GM23338 (cell line): ENCODE data around the gene P3H4. TPM values are rescaled to one million over a fixed set of nuclear protein-coding genes. Genes with fewer than 3 reads are reported as not detected.

Source experiments
- ATAC-seq: fragments of 200-7000 bp; cut with Tn5 transposase; 3 replicates; pipeline ENCODE4 v1.9.1; 2020
- DNase-seq: peaks from one replicate; pipeline ENCODE4 v3.0.0-alpha.2; 2015; ENCODE audit warnings: low spot score
- H2AFZ ChIP-seq: fragments of 200-600 bp; sonication (generic); 2 replicates; pipeline ENCODE4 v1.8.0; 2016; ENCODE audit warnings: antibody characterized with exemption, mild to moderate bottlenecking, moderate library complexity
- H3F3A ChIP-seq: fragments of 200-600 bp; sonication (generic); replicated peaks from 2 replicates; pipeline ENCODE4 v1.8.0; 2017; ENCODE audit warnings: antibody characterized with exemption, mixed run types, low read depth
- H3K27ac ChIP-seq: fragments of 200-600 bp; sonication (generic); 2 replicates; pipeline ENCODE4 v1.6.1; 2016; ENCODE audit warnings: low read depth
- H3K27me3 ChIP-seq: fragments of 200-600 bp; sonication (generic); 2 replicates; pipeline ENCODE4 v1.8.0; 2016; ENCODE audit warnings: mild to moderate bottlenecking, mixed run types, moderate library complexity; ENCODE audit not compliant: insufficient read depth
- H3K36me3 ChIP-seq: fragments of 200-600 bp; sonication (generic); 2 replicates; pipeline ENCODE4 v1.8.0; 2016; ENCODE audit warnings: mild to moderate bottlenecking; ENCODE audit not compliant: insufficient read depth
- H3K4me1 ChIP-seq: fragments of 200-600 bp; sonication (generic); 2 replicates; pipeline ENCODE4 v1.8.0; 2016; ENCODE audit warnings: mild to moderate bottlenecking, moderate library complexity; ENCODE audit not compliant: insufficient read depth
- H3K4me2 ChIP-seq: fragments of 200-600 bp; sonication (generic); 2 replicates; pipeline ENCODE4 v1.7.1; 2017; ENCODE audit warnings: mixed run types
- H3K4me3 ChIP-seq: fragments of 200-600 bp; sonication (generic); 2 replicates; pipeline ENCODE4 v1.6.1; 2016; ENCODE audit warnings: mixed run types
- H3K79me2 ChIP-seq: fragments of 200-600 bp; sonication (generic); replicated peaks from 2 replicates; pipeline ENCODE4 v1.8.0; 2017; ENCODE audit warnings: mild to moderate bottlenecking; ENCODE audit not compliant: insufficient read depth
- H3K9me2 ChIP-seq: fragments of 200-600 bp; sonication (generic); 2 replicates; pipeline ENCODE4 v1.8.0; 2017; ENCODE audit not compliant: insufficient read depth
- H4K20me1 ChIP-seq: fragments of 200-600 bp; sonication (generic); replicated peaks from 2 replicates; pipeline ENCODE4 v1.8.0; 2017; ENCODE audit warnings: mild to moderate bottlenecking; ENCODE audit not compliant: insufficient read depth
- H3K27ac Mint-ChIP-seq: 2 replicates; pipeline ENCODE4 v1.8.0; 2020; ENCODE audit warnings: inconsistent platforms, mild to moderate bottlenecking, moderate library complexity, mixed read lengths
- H3K27me3 Mint-ChIP-seq: 3 replicates; pipeline ENCODE4 v1.8.0; 2022; ENCODE audit warnings: low read depth, mild to moderate bottlenecking, moderate library complexity, mixed read lengths, inconsistent platforms; ENCODE audit not compliant: insufficient read depth, poor library complexity
- H3K36me3 Mint-ChIP-seq: 3 replicates; pipeline ENCODE4 v1.8.0; 2021; ENCODE audit warnings: low read depth, mild to moderate bottlenecking, inconsistent platforms, moderate library complexity, mixed read lengths
- H3K4me1 Mint-ChIP-seq: 3 replicates; pipeline ENCODE4 v1.8.0; 2020; ENCODE audit warnings: mild to moderate bottlenecking, inconsistent platforms, mixed read lengths
- H3K4me3 Mint-ChIP-seq: 3 replicates; pipeline ENCODE4 v1.8.0; 2021; ENCODE audit warnings: moderate library complexity, mild to moderate bottlenecking, inconsistent platforms, mixed read lengths
- H3K9me3 Mint-ChIP-seq: 3 replicates; pipeline ENCODE4 v1.8.0; 2020; ENCODE audit warnings: moderate library complexity, mild to moderate bottlenecking, inconsistent platforms, mixed read lengths
- CREB1 ChIP-seq: fragments of 250-450 bp; sonication (Bioruptor Pico); IDR thresholded peaks from 2 replicates; pipeline ENCODE4 v1.5.0; 2020; ENCODE audit warnings: low read depth, mild to moderate bottlenecking, moderate library complexity
- CTCF ChIP-seq, 2 experiments: fragments of 200-600 bp in 1 of 2; sonication (generic) in 1 of 2; conservative IDR thresholded peaks; 2 replicates each; pipeline versions ENCODE4 v1.5.1 to v1.6.1; 2016 to 2017; ENCODE audit warnings: antibody characterized with exemption in 2 of 2, low read depth in 2 of 2, mild to moderate bottlenecking in 2 of 2, moderate library complexity in 1 of 2
- ETS1 ChIP-seq: IDR thresholded peaks from 2 replicates; pipeline ENCODE4 v1.6.1; 2016; ENCODE audit warnings: antibody characterized with exemption
- POLR2AphosphoS5 ChIP-seq: IDR thresholded peaks from 2 replicates; pipeline ENCODE4 v1.6.1; 2016; ENCODE audit warnings: antibody characterized with exemption, low read depth
- REST ChIP-seq: IDR thresholded peaks from one replicate; pipeline ENCODE4 v1.6.1; 2018; ENCODE audit warnings: antibody characterized with exemption; ENCODE audit not compliant: unreplicated experiment
- STAT1 ChIP-seq: IDR thresholded peaks from one replicate; pipeline ENCODE4 v1.6.1; 2016; ENCODE audit warnings: antibody characterized with exemption; ENCODE audit not compliant: unreplicated experiment
- long read RNA-seq: library from polyadenylated mRNA; unstranded; transcript quantifications from one replicate; pipeline ENCODE4 v2.0.0, GENCODE V29; 2020; ENCODE audit not compliant: unreplicated experiment
- polyA plus RNA-seq: library from polyadenylated mRNA; unstranded; fragments of >200 nt; fragmentation: Nextera tagmentation; extraction: Ambion mirVana; gene quantifications from 2 replicates; pipeline ENCODE4 v1.2.1, GENCODE V29; 2016
- total RNA-seq: library from RNA; depleted of rRNA; stranded (reverse); fragments of >200 nt; shearing (Covaris generic); gene quantifications from 2 replicates; pipeline ENCODE4 v1.2.3, GENCODE V29; 2014; rRNA removed

The P3H4 gene
- 27.9 and 33.3 TPM in 2 replicates for total RNA-seq
- 16.0 and 17.0 TPM in 2 replicates for polyA plus RNA-seq
- long read RNA-seq, transcript P3H4-202 (8 exons, 2,601 nt) = major isoform, 16 of 23 reads
- long read RNA-seq, partial matches to known transcripts = 3 of 23 reads
- long read RNA-seq, other reads (novel, unspliced or antisense) = 3 of 23 reads

DNA sequence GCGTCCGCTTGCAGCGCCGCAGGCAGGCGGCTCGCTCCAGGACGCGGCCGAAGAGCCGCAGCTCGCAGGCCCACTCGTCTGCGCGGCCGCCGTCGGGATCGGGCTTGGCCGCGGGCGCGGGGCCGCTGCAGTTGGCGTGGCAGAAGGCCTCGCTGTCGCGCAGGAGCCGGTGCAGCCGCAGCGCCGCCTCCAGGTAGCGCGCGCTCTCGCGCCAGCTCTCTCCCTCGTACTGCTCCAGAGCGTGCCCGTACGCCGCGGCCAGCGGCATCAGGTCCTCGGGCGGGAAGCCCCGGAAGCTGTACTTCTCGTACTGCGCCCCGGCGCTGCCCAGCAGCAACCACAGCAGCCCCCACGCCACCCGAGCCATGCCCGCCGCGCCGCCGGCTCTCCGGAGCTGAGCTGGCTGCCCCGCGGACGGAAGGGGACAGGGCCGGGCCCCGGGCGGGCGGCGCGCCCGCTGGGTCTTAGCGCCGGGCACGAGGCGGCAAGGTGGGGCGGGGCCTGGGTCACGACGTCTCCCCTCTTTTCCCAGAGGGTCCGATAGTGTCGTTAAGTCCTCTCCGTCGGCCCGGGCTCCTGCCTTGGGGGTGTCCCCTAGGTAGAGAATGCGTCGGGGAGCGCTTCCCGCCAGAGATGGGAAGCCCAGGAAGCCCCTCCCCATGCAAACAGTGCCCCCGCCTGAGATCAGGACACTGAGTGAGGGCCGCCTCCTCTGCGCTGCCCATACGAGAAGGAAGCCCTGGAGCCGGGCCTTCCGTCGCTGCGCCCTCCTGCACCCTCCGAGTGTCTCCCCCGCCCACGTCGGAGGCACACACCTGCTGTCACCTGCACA is at the start of gene P3H4:
Gene P3H4, minus strand, starts transcription at position 401 of the 832 bp plus-strand sequence. Its CDS starts 34 bp downstream, at position 367.
- Histone ChIP-seq H4K20me1 (no peaks in the 10 kb centered on the region), H3K4me1 (peaks cover 28% of the 10 kb centered on the region), H3K27ac (peak within 1 kb of the TSS; percentile 67), H3F3A (peaks cover 12% of the 10 kb centered on the region), H2AFZ (peak within 1 kb of the TSS; percentile 98), H3K9me2 (no peaks in the 10 kb centered on the region), H3K27me3 (peaks cover 9% of the 10 kb centered on the region), H3K36me3 (no peaks in the 10 kb centered on the region), H3K79me2 (peaks cover 46% of the 10 kb centered on the region), H3K4me3 (peak within 1 kb of the TSS; percentile 98), H3K4me2 (peak within 1 kb of the TSS; percentile 98)
- DNase-seq = peak; percentile 84
- Mint-ChIP-seq H3K4me3 (peak within 1 kb of the TSS; percentile 93), H3K4me1 (peaks cover 19% of the 10 kb centered on the region), H3K36me3 (peaks cover 24% of the 10 kb centered on the region), H3K27ac (peak within 1 kb of the TSS; percentile 90), H3K9me3 (peaks cover 9% of the 10 kb centered on the region; the same call in 2 of the 3 replicates), H3K27me3 (peaks cover 22% of the 10 kb centered on the region)
- TF ChIP-seq REST (peak; percentile 23), ETS1 (no peak), CREB1 (0 out of 2 replicates have a peak, but pooled peaks have one; percentile 3), CTCF (conservative IDR thresholded peaks at IDR 0.05; ENCODE audit: low read depth in 2 of 2) (peak; percentile 33 to 64; a peak in 3 of 4 replicates), POLR2AphosphoS5 (no peak; the same call in 1 of the 2 replicates), STAT1 (no peak)
- ATAC-seq = peak; percentile 67
